AG09309 (cell line): ENCODE results near the gene IMP3.
A peak's percentile ranks its signal among the peaks of the same experiment; 100 is the strongest.

Experiments
- DNase-seq: peaks from one replicate; pipeline ENCODE4 v3.0.0-alpha.2; 2010; ENCODE audit warnings: low read depth
- H3K4me3 ChIP-seq: 2 replicates; pipeline ENCODE4 v1.5.1; 2011; ENCODE audit warnings: mild to moderate bottlenecking, low read depth, low read length, moderate library complexity; ENCODE audit not compliant: control insufficient read depth
- CTCF ChIP-seq: IDR thresholded peaks from 2 replicates; pipeline ENCODE4 v1.5.1; 2011; ENCODE audit warnings: mild to moderate bottlenecking, low read depth, low read length, inconsistent platforms; ENCODE audit not compliant: insufficient read depth, control insufficient read depth; ENCODE audit errors: missing control alignments

The IMP3 gene

GRCh38 chr15:75661756-75662140 lies 21.7 kb upstream of the IMP3 start:
- DNase-seq: no peak
- no peak overlapping the region for H3K4me3 ChIP-seq
- TF ChIP-seq CTCF: no peak

GRCh38 chr15:75661100-75661755 lies 21.2 kb upstream of the IMP3 start:
- TF ChIP-seq CTCF: no peak
- DNase-seq: peak; percentile 77
- H3K4me3 ChIP-seq: no peak overlapping the region

- no peak for TF ChIP-seq CTCF
- H3K4me3 ChIP-seq: no peak overlapping the region
- no peak for DNase-seq
Observed at GRCh38 chr15:75659928-75660645, 20.1 kb upstream of the IMP3 start.

- H3K4me3 ChIP-seq: no peak overlapping the region
- no peak for TF ChIP-seq CTCF
- DNase-seq: no peak
Observed at GRCh38 chr15:75659141-75659771, 19.2 kb upstream of the IMP3 start.

- no peak for DNase-seq
- TF ChIP-seq CTCF: no peak
Observed at GRCh38 chr15:75656813-75657212, 16.8 kb upstream of the IMP3 start.

GRCh38 chr15:75656331-75656730 lies 16.3 kb upstream of the IMP3 start:
- no peak for DNase-seq

More at GRCh38 chr15:75656813-75657212, 16.8 kb upstream of the IMP3 start:
- H3K4me3 ChIP-seq: no peak overlapping the region

More at GRCh38 chr15:75656331-75656730, 16.3 kb upstream of the IMP3 start:
- H3K4me3 ChIP-seq: no peak overlapping the region
- no peak for TF ChIP-seq CTCF
